GM18508 (cell line): ENCODE results near the gene GAPDHS.

ENCODE experiments used
- ATAC-seq: cut with Tn5 transposase; IDR thresholded peaks from one replicate; pipeline ENCODE4 v1.9.1; 2021; ENCODE audit warnings: moderate number of reproducible peaks; ENCODE audit not compliant: insufficient read depth, unreplicated experiment

The GAPDHS gene

GRCh38 chr19:35533822-35534392 lies 651 bp downstream of the GAPDHS start:
- no peak for ATAC-seq

- ATAC-seq = no peak
Measured at GRCh38 chr19:35534803-35535480, 1.7 kb downstream of the GAPDHS start.

- ATAC-seq = no peak
Measured at GRCh38 chr19:35539314-35539713, 6.1 kb downstream of the GAPDHS start.

- no peak for ATAC-seq
Measured at GRCh38 chr19:35539850-35540249, 6.6 kb downstream of the GAPDHS start.

GRCh38 chr19:35540356-35540927 lies 7.2 kb downstream of the GAPDHS start:
- ATAC-seq = no peak

- no peak for ATAC-seq
Measured at GRCh38 chr19:35542209-35542608, 9.0 kb downstream of the GAPDHS start.

GRCh38 chr19:35543280-35544109 lies 10.2 kb downstream of the GAPDHS start:
- ATAC-seq = no peak

GRCh38 chr19:35544110-35544802 lies 11.0 kb downstream of the GAPDHS start:
- ATAC-seq = no peak

GRCh38 chr19:35545001-35545854 lies 12.0 kb downstream of the GAPDHS start, which contains the start of gene TMEM147:
TMEM147 (plus strand) TSS chr19:35545626; CDS start chr19:35545740, 114 bp downstream.
- no peak for ATAC-seq

- no peak for ATAC-seq
Measured at GRCh38 chr19:35545855-35546381, 12.7 kb downstream of the GAPDHS start.

- no peak for ATAC-seq
Measured at GRCh38 chr19:35546532-35546931, 13.3 kb downstream of the GAPDHS start.

- ATAC-seq = no peak
Measured at GRCh38 chr19:35549174-35549788, 16.0 kb downstream of the GAPDHS start.

- no peak for ATAC-seq
Measured at GRCh38 chr19:35549879-35550523, 16.7 kb downstream of the GAPDHS start.

- ATAC-seq = no peak
Measured at GRCh38 chr19:35551091-35551810, 18.0 kb downstream of the GAPDHS start.

- no peak for ATAC-seq
Measured at GRCh38 chr19:35552534-35553384, 19.5 kb downstream of the GAPDHS start.

- ATAC-seq = no peak
Measured at GRCh38 chr19:35553385-35554000, 20.2 kb downstream of the GAPDHS start.
